Measurements from ENCODE around the gene TPSB2. TPM values are rescaled to one million over a fixed set of nuclear protein-coding genes. Genes with fewer than 3 reads are reported as not detected.
"Not testable (repeated sequence)": the region's sequence is repeated elsewhere in the genome, so short reads cannot be mapped to it uniquely, and the experiment has no call there.

TPSB2 gene
- total RNA-seq, 4 donors from 2014 or later = 14.9 to 89.7 (median 50.4) TPM

- Histone ChIP-seq H3K27me3 (peaks cover 0 to 18% of the 10 kb centered on the region in 2 donors), H3K4me3 (no peak overlapping the region), H3K4me1 (peaks cover 0 to 6% (median 0%) of the 10 kb centered on the region in 4 donors), H3K27ac (no peak overlapping the region), H3K9me3 (no peaks in the 10 kb centered on the region), H3K36me3 (no peaks in the 10 kb centered on the region)
- TF ChIP-seq CTCF (IDR thresholded peaks at IDR 0.05) (no peak), POLR2A (IDR thresholded peaks at IDR 0.05) (no peak)
- DNase-seq = no peak
Observed at GRCh38 chr16:1258225-1258600, 28.2 kb upstream of the TPSB2 start.

GRCh38 chr16:1257561-1258224 is 27.7 kb upstream of the TPSB2 start:
- TF ChIP-seq CTCF (IDR thresholded peaks at IDR 0.05) (no peak), POLR2A (IDR thresholded peaks at IDR 0.05) (no peak)
- no peaks in the 10 kb centered on the region for H3K9me3 ChIP-seq
- DNase-seq = no peak
- no peak overlapping the region for H3K4me3 ChIP-seq
- H3K4me1 ChIP-seq = peaks cover 0 to 6% (median 0%) of the 10 kb centered on the region in 4 donors
- H3K27ac ChIP-seq = no peak overlapping the region
- H3K27me3 ChIP-seq = peaks cover 0 to 18% of the 10 kb centered on the region in 2 donors
- no peaks in the 10 kb centered on the region for H3K36me3 ChIP-seq

DNA sequence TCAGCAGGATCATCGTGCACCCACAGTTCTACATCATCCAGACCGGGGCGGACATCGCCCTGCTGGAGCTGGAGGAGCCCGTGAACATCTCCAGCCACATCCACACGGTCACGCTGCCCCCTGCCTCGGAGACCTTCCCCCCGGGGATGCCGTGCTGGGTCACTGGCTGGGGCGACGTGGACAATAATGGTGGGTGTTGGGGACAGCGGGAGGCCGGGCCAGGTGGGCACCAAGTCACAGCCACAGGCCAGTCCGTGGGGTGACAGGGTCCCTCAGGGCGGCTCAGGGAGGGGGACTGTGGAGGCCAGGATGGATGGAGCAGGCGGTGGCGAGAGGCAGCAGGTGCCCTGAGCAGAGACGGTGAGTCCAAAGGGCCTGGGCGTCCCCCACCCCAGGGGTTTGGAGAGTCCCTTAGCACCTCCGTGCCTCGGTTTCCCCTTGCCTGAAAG is 26.9 kb upstream of the TPSB2 start:
- TF ChIP-seq POLR2A (IDR thresholded peaks at IDR 0.05) (no peak), CTCF (IDR thresholded peaks at IDR 0.05) (no peak)
- Histone ChIP-seq H3K36me3 (no peaks in the 10 kb centered on the region), H3K27ac (no peak overlapping the region), H3K27me3 (peaks cover 0 to 18% of the 10 kb centered on the region in 2 donors), H3K4me3 (no peak overlapping the region), H3K9me3 (no peaks in the 10 kb centered on the region), H3K4me1 (peaks cover 0 to 6% (median 0%) of the 10 kb centered on the region in 4 donors)
- DNase-seq = no peak

- H3K4me1 ChIP-seq, H3K27ac ChIP-seq, H3K9me3 ChIP-seq, H3K4me3 ChIP-seq, H3K36me3 ChIP-seq, DNase-seq: not testable (repeated sequence)
- H3K27me3 ChIP-seq = peaks cover 0 to 17% of the 10 kb centered on the region in 2 donors
Observed at GRCh38 chr16:1256296-1256873, 26.4 kb upstream of the TPSB2 start.

DNA sequence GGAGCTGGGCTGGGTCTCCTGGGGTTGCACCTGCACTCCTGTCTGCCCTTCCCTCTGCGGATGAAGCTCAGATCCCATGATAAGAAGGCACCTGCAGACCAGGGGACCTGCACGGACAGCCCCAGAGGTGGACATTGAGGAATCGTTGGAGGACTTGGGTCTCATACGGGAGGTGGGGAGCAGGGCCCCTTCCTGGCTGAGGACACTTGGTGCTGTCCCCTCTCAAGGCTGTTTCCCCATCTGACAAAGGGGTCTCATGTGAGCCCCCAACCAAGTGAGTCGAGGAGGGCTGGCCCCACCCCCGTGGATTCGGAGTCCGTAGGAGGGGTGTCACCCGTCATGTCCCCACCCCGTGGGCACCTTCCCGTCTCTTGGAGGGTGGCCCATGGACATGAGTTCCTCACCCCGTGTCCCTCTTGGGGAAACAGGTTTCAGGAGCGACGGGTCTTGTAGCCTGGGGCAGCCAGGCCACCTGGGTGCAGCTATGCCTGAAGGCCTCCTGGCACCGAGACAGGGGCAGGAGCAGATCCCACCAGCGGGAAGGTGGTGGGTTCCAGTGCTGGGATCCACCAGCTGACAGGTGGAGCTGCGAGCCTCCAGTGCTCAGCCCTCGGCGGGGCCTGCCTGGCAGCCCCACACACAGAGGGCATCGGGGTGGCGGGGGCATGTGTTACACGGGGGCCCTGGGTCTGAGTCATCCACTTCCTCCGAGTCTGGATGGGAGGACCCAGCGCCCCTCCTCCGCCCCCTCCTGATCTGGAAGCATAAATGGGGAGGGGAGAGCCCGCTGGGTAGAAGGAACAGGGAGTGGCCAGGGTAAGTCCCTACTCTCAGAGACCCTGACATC is 25.5 kb upstream of the TPSB2 start, which contains the start of gene TPSD1:
TPSD1 (plus strand) TSS at position 794 of the 847 bp plus-strand sequence. CDS start 212 bp downstream, outside the sequence.
- not testable (repeated sequence) for DNase-seq, H3K27ac ChIP-seq, H3K4me1 ChIP-seq, H3K36me3 ChIP-seq, H3K4me3 ChIP-seq, H3K9me3 ChIP-seq
- H3K27me3 ChIP-seq = peaks cover 0 to 12% of the 10 kb centered on the region in 2 donors

DNA sequence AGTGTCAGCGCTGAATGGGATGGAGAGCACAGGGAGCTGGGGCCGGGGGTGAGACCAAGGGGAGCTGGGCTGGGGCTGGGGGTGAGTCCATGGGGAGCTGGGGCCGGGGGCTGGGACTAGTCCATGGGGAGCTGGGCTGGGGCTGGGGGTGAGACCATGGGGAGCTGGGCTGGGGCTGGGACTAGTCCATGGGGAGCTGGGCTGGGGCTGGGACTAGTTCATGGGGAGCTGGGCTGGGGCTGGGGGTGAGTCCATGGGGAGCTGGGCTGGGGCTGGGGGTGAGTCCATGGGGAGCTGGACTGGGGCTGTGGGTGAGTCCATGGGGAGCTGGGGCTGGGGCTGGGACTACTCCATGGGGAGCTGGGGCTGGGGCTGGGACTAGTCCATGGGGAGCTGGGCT is 24.8 kb upstream of the TPSB2 start:
- H3K9me3 ChIP-seq, H3K4me3 ChIP-seq, H3K27ac ChIP-seq, H3K36me3 ChIP-seq, H3K4me1 ChIP-seq, DNase-seq: not testable (repeated sequence)
- H3K27me3 ChIP-seq = peaks cover 0 to 10% of the 10 kb centered on the region in 2 donors

DNA sequence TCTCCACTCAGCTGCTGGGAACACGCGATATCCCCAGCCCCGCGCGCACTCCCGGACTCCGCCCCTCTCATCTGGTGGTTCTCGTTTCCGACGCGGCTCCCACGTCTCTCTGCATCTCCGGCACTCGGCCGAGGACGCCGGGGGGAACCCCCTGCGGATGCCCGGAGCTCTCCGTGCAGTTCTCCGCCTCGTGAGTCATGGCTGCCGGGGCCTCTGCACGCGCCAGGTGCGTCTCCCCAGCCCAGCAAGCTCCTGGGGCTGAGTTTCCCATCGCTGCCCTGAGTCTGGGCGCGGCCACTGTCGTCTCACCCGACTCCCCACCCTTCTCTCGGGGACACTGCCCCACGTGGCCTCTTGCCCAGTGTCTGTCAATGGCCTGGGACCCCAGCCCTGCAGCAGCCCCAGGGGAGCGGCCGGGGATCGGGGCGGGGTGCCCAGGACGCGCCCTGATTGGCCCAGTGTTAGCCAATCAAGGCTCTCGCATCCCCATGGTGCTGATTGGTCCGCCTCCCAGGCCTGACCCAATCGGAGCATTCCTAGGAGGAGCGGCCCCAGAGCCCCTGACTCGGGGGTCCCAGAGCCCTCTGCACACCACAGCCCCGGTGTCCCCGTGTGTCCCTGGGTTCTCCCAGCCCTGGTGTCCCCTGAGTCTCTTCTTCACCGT is 23.8 kb upstream of the TPSB2 start:
- not testable (repeated sequence) for H3K27me3 ChIP-seq, H3K36me3 ChIP-seq, H3K27ac ChIP-seq, H3K4me3 ChIP-seq, H3K9me3 ChIP-seq, DNase-seq, H3K4me1 ChIP-seq

GRCh38 chr16:1249031-1249755 is 19.2 kb upstream of the TPSB2 start:
- H3K27ac ChIP-seq, H3K36me3 ChIP-seq, H3K4me3 ChIP-seq, H3K9me3 ChIP-seq, H3K4me1 ChIP-seq, DNase-seq, H3K27me3 ChIP-seq: not testable (repeated sequence)

DNA sequence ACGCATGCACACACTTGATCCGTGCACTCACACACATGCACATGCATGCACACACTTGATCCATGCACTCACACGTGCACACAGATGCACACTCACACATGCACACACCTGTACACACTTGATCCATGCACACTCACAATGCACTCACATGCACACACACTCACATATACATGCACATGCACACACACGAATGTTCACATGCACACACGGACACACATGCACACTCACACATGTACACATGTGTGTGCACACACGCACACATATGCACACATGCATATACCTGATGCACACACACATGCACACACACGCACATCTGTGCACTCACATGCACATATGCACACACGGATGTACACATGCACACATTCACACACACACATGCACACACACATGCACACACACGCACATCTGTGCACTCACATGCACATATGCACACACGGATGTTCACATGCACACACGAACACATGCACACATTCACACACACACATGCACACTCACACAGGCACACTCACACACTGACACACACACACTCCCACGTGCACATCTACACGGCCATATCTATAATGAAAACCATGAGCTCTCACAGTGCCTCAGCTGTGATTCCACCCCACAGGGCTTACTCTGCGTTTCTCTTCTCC is 18.0 kb upstream of the TPSB2 start:
- DNase-seq = not testable (repeated sequence)

More for the DNA sequence above, 18.0 kb upstream of the TPSB2 start:
- H3K27me3 ChIP-seq, H3K4me3 ChIP-seq, H3K27ac ChIP-seq, H3K9me3 ChIP-seq, H3K36me3 ChIP-seq, H3K4me1 ChIP-seq: not testable (repeated sequence)
